CD4-positive, alpha-beta memory T cell (primary cell): ENCODE results near the gene CDC20. TPM values are rescaled to one million over a fixed set of nuclear protein-coding genes. Genes with fewer than 3 reads are reported as not detected.
A peak's percentile ranks its signal among the peaks of the same experiment; 100 is the strongest.

ENCODE experiments used
- CTCF ChIA-PET: fragments of 350-600 bp; sonication (Branson Sonifier 250); formaldehyde crosslinking; loops from one replicate; lab custom pipeline; 2021; ENCODE audit warnings: inconsistent platforms; ENCODE audit not compliant: partially characterized antibody; lab: Charles Lee
- POLR2A ChIA-PET: fragments of 350-600 bp; sonication (Branson Sonifier 250); formaldehyde crosslinking; loops from one replicate; lab custom pipeline; 2021; ENCODE audit not compliant: partially characterized antibody; lab: Charles Lee
- DNase-seq, 5 donors: peaks; one replicate each; pipeline versions ENCODE4 v3.0.0 to v3.0.0-alpha.2; 2020 to 2022; ENCODE audit warnings: mixed read lengths in 1 of 5
- H3K27ac ChIP-seq: one replicate; pipeline ENCODE4 v1.7.0; 2013; ENCODE audit warnings: low read depth, low read length
- H3K27me3 ChIP-seq: 2 replicates; pipeline ENCODE4 v1.7.0; 2013; ENCODE audit warnings: mild to moderate bottlenecking, low read length, moderate library complexity; ENCODE audit not compliant: insufficient read depth
- H3K36me3 ChIP-seq: 2 replicates; pipeline ENCODE4 v1.7.0; 2013; ENCODE audit warnings: mild to moderate bottlenecking, low read length, moderate library complexity; ENCODE audit not compliant: insufficient read depth
- H3K4me1 ChIP-seq: 2 replicates; pipeline ENCODE4 v1.7.0; 2013; ENCODE audit warnings: mild to moderate bottlenecking, low read length, moderate library complexity; ENCODE audit not compliant: insufficient read depth
- H3K4me3 ChIP-seq, 2 donors: one replicate each; pipeline ENCODE4 v1.7.0; 2013; ENCODE audit warnings: low read length in 2 of 2, mild to moderate bottlenecking in 1 of 2
- H3K9me3 ChIP-seq, 2 donors: one replicate each; pipeline ENCODE4 v1.7.0; 2013; ENCODE audit warnings: low read length in 2 of 2, control low read depth in 1 of 2; ENCODE audit not compliant: control insufficient read depth in 1 of 2
- H3K27ac Mint-ChIP-seq, 7 donors: one replicate each; pipeline ENCODE4 v1.8.0; 2020 to 2021; ENCODE audit warnings: mixed read lengths in 7 of 7, mild to moderate bottlenecking in 6 of 7, inconsistent platforms in 3 of 7, moderate library complexity in 3 of 7
- H3K27me3 Mint-ChIP-seq, 2 donors: one replicate each; pipeline ENCODE4 v1.8.0; 2020 to 2021; ENCODE audit warnings: mixed read lengths in 2 of 2
- H3K36me3 Mint-ChIP-seq, 2 donors: one replicate each; pipeline ENCODE4 v1.8.0; 2020 to 2021; ENCODE audit warnings: mixed read lengths in 2 of 2, inconsistent platforms in 1 of 2, mild to moderate bottlenecking in 1 of 2
- H3K4me1 Mint-ChIP-seq, 4 donors: one replicate each; pipeline ENCODE4 v1.8.0; 2020 to 2021; ENCODE audit warnings: mixed read lengths in 4 of 4, mild to moderate bottlenecking in 1 of 4
- H3K4me3 Mint-ChIP-seq, 8 donors: one replicate each; pipeline ENCODE4 v1.8.0; 2020 to 2021; ENCODE audit warnings: mixed read lengths in 8 of 8, mild to moderate bottlenecking in 7 of 8, moderate library complexity in 6 of 8, inconsistent platforms in 3 of 8
- H3K9me3 Mint-ChIP-seq, 8 donors: one replicate each; pipeline ENCODE4 v1.8.0; 2020 to 2021; ENCODE audit warnings: mixed read lengths in 8 of 8, mild to moderate bottlenecking in 5 of 8, inconsistent platforms in 3 of 8, moderate library complexity in 1 of 8
- intact Hi-C: fragments of 100-400 bp; cut with micrococcal nuclease; formaldehyde crosslinking; loops from one replicate; pipeline ENCODE4 v1.15.1; 2023
- polyA plus RNA-seq, 2 donors: library from polyadenylated mRNA; unstranded; fragments of 300-500 nt; fragmentation: Illumina TruSeq; gene quantifications; one replicate each; pipeline ENCODE4 v1.2.3, GENCODE V29; 2021
- total RNA-seq, 2 experiments: library from RNA; stranded (reverse); gene quantifications; one replicate each; pipeline ENCODE4 v1.2.3, GENCODE V29; 2021

The CDC20 gene
- total and polyA plus RNA-seq, 4 experiments from 2014 or later = 0.14 to 0.32 TPM; not detected in 2

GRCh38 chr1:43351421-43352350 lies 7.1 kb upstream of the CDC20 start:
- POLR2A ChIA-PET = no interaction called here
- DNase-seq = no peak
- Mint-ChIP-seq H3K4me1 (peaks cover 5 to 11% (median 11%) of the 10 kb centered on the region in 4 donors), H3K27ac (peak overlapping the region; percentile 32 to 92 (median 68)), H3K4me3 (no peak overlapping the region), H3K36me3 (peaks cover 0 to 3% of the 10 kb centered on the region in 2 donors), H3K27me3 (no peaks in the 10 kb centered on the region), H3K9me3 (no peaks in the 10 kb centered on the region)
- intact Hi-C loops = no loop called here
- Histone ChIP-seq H3K27ac (no peak overlapping the region), H3K9me3 (no peaks in the 10 kb centered on the region), H3K27me3 (no peaks in the 10 kb centered on the region), H3K4me1 (peaks cover 5% of the 10 kb centered on the region), H3K36me3 (no peaks in the 10 kb centered on the region), H3K4me3 (no peak overlapping the region)
- CTCF ChIA-PET = no interaction called here

GRCh38 chr1:43352351-43352705 lies 6.5 kb upstream of the CDC20 start:
- ChIA-PET CTCF (interaction anchor here (1.3 kb wide), 1 partner anchor 12 kb away, joined by 3 read pairs; no protein-coding TSS in a partner anchor), POLR2A (no interaction called here)
- Histone ChIP-seq H3K9me3 (no peaks in the 10 kb centered on the region), H3K4me3 (no peak overlapping the region), H3K36me3 (no peaks in the 10 kb centered on the region), H3K27me3 (no peaks in the 10 kb centered on the region), H3K4me1 (peaks cover 5% of the 10 kb centered on the region), H3K27ac (no peak overlapping the region)
- intact Hi-C loops = no loop called here
- Mint-ChIP-seq H3K4me3 (no peak overlapping the region), H3K36me3 (peaks cover 0 to 3% of the 10 kb centered on the region in 2 donors), H3K27ac (peak overlapping the region; percentile 38 to 92 (median 68)), H3K9me3 (no peaks in the 10 kb centered on the region), H3K4me1 (peaks cover 5 to 15% (median 11%) of the 10 kb centered on the region in 4 donors), H3K27me3 (no peaks in the 10 kb centered on the region)
- DNase-seq = no peak

GRCh38 chr1:43352881-43353280 lies 5.9 kb upstream of the CDC20 start:
- no peak for DNase-seq
- Mint-ChIP-seq H3K9me3 (no peaks in the 10 kb centered on the region), H3K4me3 (no peak overlapping the region), H3K27ac (peak overlapping the region; percentile 4 to 92 (median 68)), H3K36me3 (peaks cover 0 to 3% of the 10 kb centered on the region in 2 donors), H3K4me1 (peaks cover 7 to 18% (median 12%) of the 10 kb centered on the region in 4 donors), H3K27me3 (no peaks in the 10 kb centered on the region)
- ChIA-PET POLR2A (no interaction called here), CTCF (interaction anchor here (1.3 to 1.7 kb wide), 2 partner anchors 13 to 126 kb away, joined by 3 read pairs; no protein-coding TSS in a partner anchor)
- H3K36me3 ChIP-seq = no peaks in the 10 kb centered on the region
- H3K9me3 ChIP-seq = no peaks in the 10 kb centered on the region
- H3K27me3 ChIP-seq = no peaks in the 10 kb centered on the region
- no peak overlapping the region for H3K4me3 ChIP-seq
- H3K4me1 ChIP-seq = peaks cover 8% of the 10 kb centered on the region
- no peak overlapping the region for H3K27ac ChIP-seq
- intact Hi-C loops = no loop called here

GRCh38 chr1:43354471-43354870 lies 4.3 kb upstream of the CDC20 start:
- no peak overlapping the region for H3K27ac Mint-ChIP-seq
- no peak overlapping the region for H3K27ac ChIP-seq
- H3K4me1 Mint-ChIP-seq = peaks cover 13 to 28% (median 17%) of the 10 kb centered on the region in 4 donors
- H3K36me3 Mint-ChIP-seq = peaks cover 2 to 3% of the 10 kb centered on the region in 2 donors
- ChIA-PET CTCF (interaction anchor here (1.7 kb wide), 1 partner anchor 128 kb away, joined by 3 read pairs; no protein-coding TSS in a partner anchor), POLR2A (no interaction called here)
- H3K27me3 ChIP-seq = no peaks in the 10 kb centered on the region
- intact Hi-C loops = no loop called here
- no peaks in the 10 kb centered on the region for H3K9me3 ChIP-seq
- no peak for DNase-seq
- H3K9me3 Mint-ChIP-seq = no peaks in the 10 kb centered on the region
- H3K36me3 ChIP-seq = no peaks in the 10 kb centered on the region
- no peaks in the 10 kb centered on the region for H3K27me3 Mint-ChIP-seq
- no peak overlapping the region for H3K4me3 Mint-ChIP-seq
- H3K4me3 ChIP-seq = no peak overlapping the region
- peaks cover 17% of the 10 kb centered on the region for H3K4me1 ChIP-seq

- peaks cover 2 to 3% of the 10 kb centered on the region in 2 donors for H3K36me3 Mint-ChIP-seq
- H3K27ac Mint-ChIP-seq = no peak overlapping the region
- peaks cover 10 to 28% (median 16%) of the 10 kb centered on the region in 4 donors for H3K4me1 Mint-ChIP-seq
- POLR2A ChIA-PET = no interaction called here
- no peaks in the 10 kb centered on the region for H3K27me3 Mint-ChIP-seq
- intact Hi-C loops = no loop called here
- Histone ChIP-seq H3K27ac (no peak overlapping the region), H3K4me1 (peaks cover 14% of the 10 kb centered on the region), H3K36me3 (no peaks in the 10 kb centered on the region), H3K27me3 (no peaks in the 10 kb centered on the region), H3K9me3 (no peaks in the 10 kb centered on the region), H3K4me3 (no peak overlapping the region)
- H3K9me3 Mint-ChIP-seq = no peaks in the 10 kb centered on the region
- no peak for DNase-seq
- no peak overlapping the region for H3K4me3 Mint-ChIP-seq
- CTCF ChIA-PET = interaction anchor here (1.7 kb wide), 1 partner anchor 128 kb away, joined by 3 read pairs; no protein-coding TSS in a partner anchor
Measured at GRCh38 chr1:43354936-43355335, 3.8 kb upstream of the CDC20 start.

- no peak for DNase-seq
- Mint-ChIP-seq H3K9me3 (no peaks in the 10 kb centered on the region), H3K27ac (no peak overlapping the region), H3K27me3 (no peaks in the 10 kb centered on the region), H3K4me3 (peak overlapping the region in 1 of 8 donors; percentile 33), H3K36me3 (peaks cover 3 to 10% of the 10 kb centered on the region in 2 donors), H3K4me1 (peaks cover 10 to 27% (median 17%) of the 10 kb centered on the region in 4 donors)
- Histone ChIP-seq H3K4me3 (no peak overlapping the region), H3K4me1 (peaks cover 21% of the 10 kb centered on the region), H3K27ac (no peak overlapping the region), H3K9me3 (no peaks in the 10 kb centered on the region), H3K27me3 (no peaks in the 10 kb centered on the region), H3K36me3 (peaks cover 10% of the 10 kb centered on the region)
- intact Hi-C loops = no loop called here
- POLR2A ChIA-PET = interaction anchor here (1.2 to 2.8 kb wide), 5 partner anchors 9 to 591 kb away, joined by 3 to 47 read pairs (median 8); partner anchors contain the start of genes C1orf50, ELOVL1, MED8 and P3H1
- CTCF ChIA-PET = interaction anchor here (1.0 to 1.4 kb wide), 2 partner anchors 11 to 578 kb away, joined by 3 to 5 read pairs; no protein-coding TSS in a partner anchor
Measured at GRCh38 chr1:43357251-43357650, 1.5 kb upstream of the CDC20 start.
